H9 (cell line): ENCODE data around the gene DIAPH3. TPM values are rescaled to one million over a fixed set of nuclear protein-coding genes. Genes with fewer than 3 reads are reported as not detected.

ENCODE experiments used
- DNase-seq: peaks from one replicate; pipeline ENCODE4 v3.0.0-alpha.2; 2017
- H2AFZ ChIP-seq: one replicate; pipeline ENCODE4 v1.6.1; 2013; ENCODE audit warnings: mild to moderate bottlenecking, low read length, control low read depth, moderate library complexity
- H2AK5ac ChIP-seq: 2 replicates; pipeline ENCODE4 v1.6.1; 2013; ENCODE audit warnings: low read length, control low read depth, mixed read lengths; ENCODE audit not compliant: insufficient read length
- H2BK120ac ChIP-seq: one replicate; pipeline ENCODE4 v1.6.1; 2013; ENCODE audit warnings: low read depth, mild to moderate bottlenecking, low read length, control low read depth, inconsistent platforms; ENCODE audit not compliant: poor library complexity, severe bottlenecking
- H2BK12ac ChIP-seq: 2 replicates; pipeline ENCODE4 v1.6.1; 2013; ENCODE audit warnings: low read length, control low read depth, mixed read lengths, low read depth; ENCODE audit not compliant: insufficient read length
- H2BK15ac ChIP-seq: 2 replicates; pipeline ENCODE4 v1.6.1; 2013; ENCODE audit warnings: low read depth, low read length, control low read depth
- H2BK20ac ChIP-seq: one replicate; pipeline ENCODE4 v1.6.1; 2013; ENCODE audit warnings: low read depth, mild to moderate bottlenecking, low read length, control low read depth, inconsistent platforms; ENCODE audit not compliant: poor library complexity, severe bottlenecking
- H2BK5ac ChIP-seq: 2 replicates; pipeline ENCODE4 v1.6.1; 2013; ENCODE audit warnings: low read length, control low read depth, mixed read lengths; ENCODE audit not compliant: insufficient read length
- H3K14ac ChIP-seq: 2 replicates; pipeline ENCODE4 v1.6.1; 2013; ENCODE audit warnings: low read length, control low read depth; ENCODE audit not compliant: insufficient read depth
- H3K18ac ChIP-seq: 2 replicates; pipeline ENCODE4 v1.6.1; 2013; ENCODE audit warnings: low read depth, mild to moderate bottlenecking, mixed read lengths, low read length, control low read depth; ENCODE audit not compliant: insufficient read length
- H3K23ac ChIP-seq: 2 replicates; pipeline ENCODE4 v1.6.1; 2013; ENCODE audit warnings: low read length, control low read depth, mixed read lengths, low read depth; ENCODE audit not compliant: insufficient read length
- H3K23me2 ChIP-seq: 2 replicates; pipeline ENCODE4 v1.6.1; 2013; ENCODE audit warnings: low read depth, mild to moderate bottlenecking, mixed read lengths, low read length, control low read depth; ENCODE audit not compliant: insufficient read length, poor library complexity, severe bottlenecking
- H3K27ac ChIP-seq: 2 replicates; pipeline ENCODE4 v1.5.1; 2013; ENCODE audit warnings: low read length, control low read depth, mixed read lengths, low read depth; ENCODE audit not compliant: insufficient read length
- H3K27me3 ChIP-seq: 2 replicates; pipeline ENCODE4 v1.6.1; 2013; ENCODE audit warnings: low read length, control low read depth, inconsistent platforms; ENCODE audit not compliant: insufficient read depth
- H3K4ac ChIP-seq: 2 replicates; pipeline ENCODE4 v1.6.1; 2013; ENCODE audit warnings: low read depth, mild to moderate bottlenecking, control low read depth, inconsistent platforms, low read length, moderate library complexity
- H3K4me1 ChIP-seq: 2 replicates; pipeline ENCODE4 v1.6.1; 2013; ENCODE audit warnings: low read length, control low read depth, inconsistent platforms; ENCODE audit not compliant: insufficient read depth
- H3K4me2 ChIP-seq: 2 replicates; pipeline ENCODE4 v1.6.1; 2013; ENCODE audit warnings: low read length, control low read depth, mixed read lengths; ENCODE audit not compliant: insufficient read length, insufficient read depth
- H3K56ac ChIP-seq: 2 replicates; pipeline ENCODE4 v1.6.1; 2013; ENCODE audit warnings: low read depth, mild to moderate bottlenecking, mixed read lengths, low read length, control low read depth; ENCODE audit not compliant: insufficient read length
- H3K79me1 ChIP-seq: 2 replicates; pipeline ENCODE4 v1.6.1; 2013; ENCODE audit warnings: low read depth, mild to moderate bottlenecking, moderate library complexity, low read length, control low read depth, inconsistent platforms; ENCODE audit not compliant: insufficient read depth, poor library complexity, severe bottlenecking
- H3K79me2 ChIP-seq: 2 replicates; pipeline ENCODE4 v1.6.1; 2013; ENCODE audit warnings: low read length, control low read depth, inconsistent platforms; ENCODE audit not compliant: insufficient read depth
- H3K9ac ChIP-seq: 2 replicates; pipeline ENCODE4 v1.6.1; 2013; ENCODE audit warnings: low read length, control low read depth, mixed read lengths; ENCODE audit not compliant: insufficient read length; ENCODE audit errors: extremely low read depth
- H3K9me3 ChIP-seq: one replicate; pipeline ENCODE4 v1.6.1; 2013; ENCODE audit warnings: low read depth, low read length, inconsistent platforms; ENCODE audit not compliant: control insufficient read depth
- H3T11ph ChIP-seq: one replicate; pipeline ENCODE4 v1.6.1; 2013; ENCODE audit warnings: mild to moderate bottlenecking, low read length, control low read depth, inconsistent platforms
- H4K20me1 ChIP-seq: one replicate; pipeline ENCODE4 v1.6.1; 2013; ENCODE audit not compliant: control insufficient read depth, insufficient read length, insufficient read depth
- H4K5ac ChIP-seq: 2 replicates; pipeline ENCODE4 v1.6.1; 2013; ENCODE audit warnings: low read depth, mild to moderate bottlenecking, mixed read lengths, low read length, control low read depth; ENCODE audit not compliant: insufficient read length
- H4K8ac ChIP-seq: replicated peaks from 2 replicates; pipeline ENCODE4 v1.6.1; 2013; ENCODE audit warnings: low read length, control low read depth, mixed read lengths, low read depth; ENCODE audit not compliant: insufficient read length
- H4K91ac ChIP-seq: 2 replicates; pipeline ENCODE4 v1.6.1; 2013; ENCODE audit warnings: low read depth, mild to moderate bottlenecking, moderate library complexity, mixed read lengths, low read length, control low read depth; ENCODE audit not compliant: insufficient read length
- H3K27ac Mint-ChIP-seq, 3 experiments: 2 replicates in 2 of 3; 3 replicates in 1 of 3; pipeline ENCODE4 v1.8.0; 2020 to 2021; ENCODE audit warnings: mixed read lengths in 3 of 3, mild to moderate bottlenecking in 1 of 3, moderate library complexity in 1 of 3
- H3K27me3 Mint-ChIP-seq: 2 replicates; pipeline ENCODE4 v1.8.0; 2021; ENCODE audit warnings: low read depth, mild to moderate bottlenecking, moderate library complexity, mixed read lengths
- H3K36me3 Mint-ChIP-seq, 3 experiments: 2 replicates in 2 of 3; 3 replicates in 1 of 3; pipeline ENCODE4 v1.8.0; 2020 to 2021; ENCODE audit warnings: low read depth in 3 of 3, mixed read lengths in 3 of 3; ENCODE audit not compliant: insufficient read depth in 1 of 3
- H3K4me1 Mint-ChIP-seq, 2 experiments: 2 replicates each; pipeline ENCODE4 v1.8.0; 2020; ENCODE audit warnings: mixed read lengths in 2 of 2
- H3K4me3 Mint-ChIP-seq, 2 experiments: 2 replicates in 1 of 2; 3 replicates in 1 of 2; pipeline ENCODE4 v1.8.0; 2020 to 2021; ENCODE audit warnings: mild to moderate bottlenecking in 2 of 2, mixed read lengths in 2 of 2, moderate library complexity in 1 of 2
- H3K9me3 Mint-ChIP-seq, 2 experiments: 2 replicates in 1 of 2; 3 replicates in 1 of 2; pipeline ENCODE4 v1.8.0; 2020; ENCODE audit warnings: mild to moderate bottlenecking in 2 of 2, mixed read lengths in 2 of 2, moderate library complexity in 1 of 2
- CTCF ChIP-seq: fragments of 200-600 bp; sonication (generic); conservative IDR thresholded peaks from 3 replicates; pipeline ENCODE4 v1.8.0; 2021; ENCODE audit warnings: antibody characterized with exemption, mild to moderate bottlenecking
- WGBS: extraction: QIAGEN DNeasy Blood & Tissue Kit; methylation state at CpG from one replicate; pipeline ENCODE4 v1.1.7; 2013; ENCODE audit warnings: missing lambda C conversion rate, low lambda C conversion rate, mixed read lengths; ENCODE audit not compliant: insufficient read length; ENCODE audit errors: extremely low coverage; 5-methylcytosine and 5-hydroxymethylcytosine counted together
- total RNA-seq: library from RNA; stranded (reverse); gene quantifications from 2 replicates; pipeline ENCODE4 v1.2.1, GENCODE V29; 2021

The DIAPH3 gene
- total RNA-seq, 1 experiment from 2014 or later = 23.1 TPM

- H2BK20ac ChIP-seq = no peak overlapping the region
- Mint-ChIP-seq H3K27me3 (no peaks in the 10 kb centered on the region), H3K4me3 (no peak overlapping the region), H3K27ac (no peak overlapping the region), H3K36me3 (no peaks in the 10 kb centered on the region), H3K9me3 (no peaks in the 10 kb centered on the region), H3K4me1 (peaks cover 0 to 4% of the 10 kb centered on the region in 2 experiments; a peak in 1 of 4 replicates)
- H2BK120ac ChIP-seq = no peak overlapping the region
- no peaks in the 10 kb centered on the region for H3K23me2 ChIP-seq
- WGBS = no CpG with 5 or more reads among the region's 3 CpGs
- H4K5ac ChIP-seq = no peak overlapping the region
- H3K14ac ChIP-seq = no peak overlapping the region
- H2AK5ac ChIP-seq = no peak overlapping the region
- no peak overlapping the region for H2BK5ac ChIP-seq
- no peak overlapping the region for H4K8ac ChIP-seq
- no peak for TF ChIP-seq CTCF
- no peaks in the 10 kb centered on the region for H3K27me3 ChIP-seq
- no peak overlapping the region for H4K91ac ChIP-seq
- H3K4ac ChIP-seq = no peak overlapping the region
- no peaks in the 10 kb centered on the region for H3K9me3 ChIP-seq
- no peak overlapping the region for H3K18ac ChIP-seq
- no peak overlapping the region for H2BK15ac ChIP-seq
- no peak overlapping the region for H2AFZ ChIP-seq
- no peaks in the 10 kb centered on the region for H4K20me1 ChIP-seq
- H3K27ac ChIP-seq = no peak overlapping the region
- DNase-seq = no peak
- H3K4me2 ChIP-seq = no peak overlapping the region
- no peaks in the 10 kb centered on the region for H3K79me1 ChIP-seq
- no peaks in the 10 kb centered on the region for H3K4me1 ChIP-seq
- H3K23ac ChIP-seq = no peak overlapping the region
- H3K79me2 ChIP-seq = no peaks in the 10 kb centered on the region
- H3K56ac ChIP-seq = no peak overlapping the region
- no peak overlapping the region for H3K9ac ChIP-seq
- H2BK12ac ChIP-seq = no peak overlapping the region
- H3T11ph ChIP-seq = no peak overlapping the region
Observed at GRCh38 chr13:59730026-59730425, 433.7 kb downstream of the DIAPH3 start.
